PC-3 (cell line): ENCODE results near the gene YLPM1. TPM values are rescaled to one million over a fixed set of nuclear protein-coding genes. Genes with fewer than 3 reads are reported as not detected.

Experiments
- ATAC-seq: fragments of 200-7000 bp; cut with Tn5 transposase; 2 replicates; pipeline ENCODE4 v1.9.1; 2020; ENCODE audit warnings: mild to moderate bottlenecking, moderate library complexity
- BruUV-seq: library from RNA; stranded (reverse); fragments of 400-500 nt; replicated peaks from 2 replicates; lab custom pipeline; 2021; lab: Mats Ljungman, UMichigan
- CTCF ChIA-PET: fragments of 300-600 bp; sonication (Branson Sonifier 250); formaldehyde crosslinking; loops from one replicate; lab custom pipeline; 2022; ENCODE audit warnings: antibody characterized with exemption; lab: Charles Lee
- POLR2A ChIA-PET: fragments of 300-600 bp; sonication (Branson Sonifier 250); formaldehyde crosslinking; loops from one replicate; lab custom pipeline; 2022; ENCODE audit warnings: antibody characterized with exemption; ENCODE audit not compliant: unreplicated experiment; lab: Charles Lee
- DNase-seq: peaks from one replicate; pipeline ENCODE4 v3.0.0-alpha.2; 2015
- H2AFZ ChIP-seq: fragments of 300-600 bp; sonication (generic); 2 replicates; pipeline ENCODE4 v1.6.0; 2016; ENCODE audit warnings: antibody characterized with exemption, low read length
- H3F3A ChIP-seq: fragments of 300-600 bp; sonication (generic); one replicate; pipeline ENCODE4 v1.6.0; 2017; ENCODE audit warnings: antibody characterized with exemption, low read length, control low read depth, mild to moderate bottlenecking; ENCODE audit not compliant: unreplicated experiment
- H3K27ac ChIP-seq: fragments of 300-600 bp; sonication (generic); 2 replicates; pipeline ENCODE4 v1.5.1; 2016; ENCODE audit warnings: mild to moderate bottlenecking, low read length
- H3K27me3 ChIP-seq: fragments of 300-600 bp; sonication (generic); 2 replicates; pipeline ENCODE4 v1.6.1; 2016; ENCODE audit warnings: low read length, mixed read lengths
- H3K36me3 ChIP-seq: fragments of 300-600 bp; sonication (generic); 2 replicates; pipeline ENCODE4 v1.6.1; 2016; ENCODE audit warnings: low read depth, mixed run types, low read length, mixed read lengths
- H3K4me1 ChIP-seq: fragments of 300-600 bp; sonication (generic); 2 replicates; pipeline ENCODE4 v1.5.1; 2016; ENCODE audit warnings: low read length; ENCODE audit not compliant: insufficient read depth
- H3K4me2 ChIP-seq: fragments of 300-600 bp; sonication (generic); 2 replicates; pipeline ENCODE4 v1.6.0; 2016; ENCODE audit warnings: low read length
- H3K4me3 ChIP-seq: fragments of 300-600 bp; sonication (generic); 2 replicates; pipeline ENCODE4 v1.5.1; 2016; ENCODE audit warnings: mild to moderate bottlenecking, low read length, mixed read lengths
- H3K79me2 ChIP-seq: fragments of 300-600 bp; sonication (generic); 2 replicates; pipeline ENCODE4 v1.6.1; 2017; ENCODE audit warnings: low read length, mixed read lengths
- H3K9ac ChIP-seq: fragments of 300-600 bp; sonication (generic); 2 replicates; pipeline ENCODE4 v1.6.0; 2016; ENCODE audit warnings: mild to moderate bottlenecking, low read length
- H3K9me2 ChIP-seq: fragments of 300-600 bp; sonication (generic); replicated peaks from 2 replicates; pipeline ENCODE4 v1.6.1; 2016; ENCODE audit warnings: mixed run types, low read length, mixed read lengths
- H3K9me3 ChIP-seq: fragments of 300-600 bp; sonication (generic); 2 replicates; pipeline ENCODE4 v1.6.1; 2016; ENCODE audit warnings: low read length, mixed read lengths
- H4K20me1 ChIP-seq: fragments of 300-600 bp; sonication (generic); 2 replicates; pipeline ENCODE4 v1.6.1; 2016; ENCODE audit warnings: low read length, mixed read lengths
- CTCF ChIP-seq: fragments of 300-600 bp; sonication (generic); conservative IDR thresholded peaks from 2 replicates; pipeline ENCODE4 v1.5.1; 2017; ENCODE audit warnings: antibody characterized with exemption, low read depth, mild to moderate bottlenecking, low read length
- EZH2 ChIP-seq: fragments of 300-600 bp; sonication (generic); IDR thresholded peaks from one replicate; pipeline ENCODE4 v1.6.1; 2017; ENCODE audit warnings: antibody characterized with exemption, mild to moderate bottlenecking, low read length; ENCODE audit not compliant: unreplicated experiment
- EZH2phosphoT487 ChIP-seq: fragments of 300-600 bp; sonication (generic); IDR thresholded peaks from 2 replicates; pipeline ENCODE4 v1.6.1; 2018; ENCODE audit warnings: mild to moderate bottlenecking, antibody characterized with exemption, low read length, borderline replicate concordance
- intact Hi-C: fragments of 100-400 bp; cut with micrococcal nuclease; formaldehyde crosslinking; loops from 2 replicates; pipeline ENCODE4 v1.9.0; 2023
- total RNA-seq: library from RNA; depleted of rRNA; stranded (reverse); fragments of >200 nt; gene quantifications from 2 replicates; pipeline ENCODE4 v1.2.3, GENCODE V29; 2014

YLPM1 gene
- total RNA-seq, 1 experiment from 2014 or later = 25.1 TPM

- Histone ChIP-seq H3K27me3 (no peaks in the 10 kb centered on the region), H2AFZ (no peak overlapping the region), H3K4me3 (no peak overlapping the region), H3K9ac (no peak overlapping the region), H3K36me3 (no peaks in the 10 kb centered on the region), H3F3A (no peaks in the 10 kb centered on the region), H3K9me2 (no peaks in the 10 kb centered on the region), H4K20me1 (no peaks in the 10 kb centered on the region), H3K27ac (no peak overlapping the region), H3K9me3 (no peaks in the 10 kb centered on the region), H3K4me1 (no peaks in the 10 kb centered on the region), H3K4me2 (no peak overlapping the region), H3K79me2 (no peaks in the 10 kb centered on the region)
- CTCF ChIA-PET = no interaction called here
- DNase-seq (no peak), ATAC-seq (no peak)
- no TSS peak for BruUV-seq
- no peak for TF ChIP-seq EZH2
- no peak for TF ChIP-seq CTCF
- TF ChIP-seq EZH2phosphoT487 = no peak
- POLR2A ChIA-PET = no interaction called here
- intact Hi-C loops = no loop called here
These were observed 92.8 kb downstream of the YLPM1 start for GRCh38 chr14:74855945-74856344.

- Histone ChIP-seq H4K20me1 (no peaks in the 10 kb centered on the region), H3K4me3 (no peak overlapping the region), H3K27ac (no peak overlapping the region), H3F3A (no peaks in the 10 kb centered on the region), H2AFZ (no peak overlapping the region), H3K79me2 (no peaks in the 10 kb centered on the region), H3K9me2 (no peaks in the 10 kb centered on the region), H3K27me3 (no peaks in the 10 kb centered on the region), H3K4me2 (no peak overlapping the region), H3K9ac (no peak overlapping the region), H3K9me3 (no peaks in the 10 kb centered on the region), H3K4me1 (no peaks in the 10 kb centered on the region), H3K36me3 (no peaks in the 10 kb centered on the region)
- ChIA-PET POLR2A (no interaction called here), CTCF (no interaction called here)
- DNase-seq (no peak), ATAC-seq (no peak)
- TF ChIP-seq EZH2phosphoT487 (no peak), CTCF (no peak), EZH2 (no peak)
- intact Hi-C loops = no loop called here
- BruUV-seq = no TSS peak
These were observed 93.2 kb downstream of the YLPM1 start for GRCh38 chr14:74856366-74856765.

- Histone ChIP-seq H3K4me1 (no peaks in the 10 kb centered on the region), H3K4me2 (no peak overlapping the region), H3K27ac (no peak overlapping the region), H3K9ac (no peak overlapping the region), H4K20me1 (no peaks in the 10 kb centered on the region), H2AFZ (no peak overlapping the region), H3K9me3 (no peaks in the 10 kb centered on the region), H3K79me2 (no peaks in the 10 kb centered on the region), H3K27me3 (no peaks in the 10 kb centered on the region), H3K36me3 (no peaks in the 10 kb centered on the region), H3K9me2 (no peaks in the 10 kb centered on the region), H3K4me3 (no peak overlapping the region), H3F3A (no peaks in the 10 kb centered on the region)
- ATAC-seq (no peak), DNase-seq (no peak)
- POLR2A ChIA-PET = no interaction called here
- intact Hi-C loops = no loop called here
- TF ChIP-seq EZH2 (no peak), CTCF (no peak), EZH2phosphoT487 (no peak)
- no TSS peak for BruUV-seq
- CTCF ChIA-PET = no interaction called here
These were observed 94.9 kb downstream of the YLPM1 start for GRCh38 chr14:74858022-74858421.
